NCI-H2196 (cell line): ENCODE data around the gene GALNT9.

Experiments used
- DNase-seq: peaks from one replicate; lab custom pipeline; 2025; ENCODE audit not compliant: unreplicated experiment; lab: John Stamatoyannopoulos, UW

GALNT9 gene

GRCh38 chr12:132344601-132345000 is 15.2 kb upstream of the GALNT9 start:
- DNase-seq, result no peak

GRCh38 chr12:132344181-132344580 is 14.8 kb upstream of the GALNT9 start:
- DNase-seq, result no peak

GRCh38 chr12:132343294-132344004 is 14.1 kb upstream of the GALNT9 start:
- no peak for DNase-seq

- DNase-seq, result no peak
Observed at GRCh38 chr12:132342251-132343227, 13.2 kb upstream of the GALNT9 start.

- no peak for DNase-seq
Observed at GRCh38 chr12:132341318-132342050, 12.1 kb upstream of the GALNT9 start.

- no peak for DNase-seq
Observed at GRCh38 chr12:132340266-132341035, 11.1 kb upstream of the GALNT9 start.

GRCh38 chr12:132339856-132340255 is 10.5 kb upstream of the GALNT9 start:
- no peak for DNase-seq

- no peak for DNase-seq
Observed at GRCh38 chr12:132338781-132339180, 9.4 kb upstream of the GALNT9 start.

- DNase-seq, result no peak
Observed at GRCh38 chr12:132338311-132338710, 8.9 kb upstream of the GALNT9 start.

- DNase-seq, result no peak
Observed at GRCh38 chr12:132337557-132337956, 8.2 kb upstream of the GALNT9 start.

- no peak for DNase-seq
Observed at GRCh38 chr12:132336451-132337413, 7.3 kb upstream of the GALNT9 start.

- no peak for DNase-seq
Observed at GRCh38 chr12:132335179-132335756, 5.9 kb upstream of the GALNT9 start.

GRCh38 chr12:132333766-132334165 is 4.4 kb upstream of the GALNT9 start:
- DNase-seq, result no peak

GRCh38 chr12:132333273-132333672 is 3.9 kb upstream of the GALNT9 start:
- DNase-seq, result no peak

GRCh38 chr12:132330549-132330881 is 1.1 kb upstream of the GALNT9 start:
- DNase-seq, result no peak

- DNase-seq, result no peak
Observed at GRCh38 chr12:132329720-132330548, 545 bp upstream of the GALNT9 start.

- DNase-seq, result no peak
Observed at GRCh38 chr12:132328282-132329029, 933 bp downstream of the GALNT9 start.
